CD14-positive monocyte (primary cell): ENCODE measurements around the gene VSTM4. TPM values are rescaled to one million over a fixed set of nuclear protein-coding genes. Genes with fewer than 3 reads are reported as not detected.

Experiments used
- DNase-seq, 3 donors: peaks; one replicate each; pipeline ENCODE4 v3.0.0-alpha.2; 2011 to 2022
- H2AFZ ChIP-seq: 2 replicates; pipeline ENCODE4 v1.6.0; 2012; ENCODE audit warnings: mild to moderate bottlenecking, low read depth, low read length, inconsistent platforms; ENCODE audit not compliant: insufficient read depth, poor library complexity, severe bottlenecking
- H3K27ac ChIP-seq, 2 donors: 1 replicate in 1 of 2; 2 replicates in 1 of 2; pipeline ENCODE4 v1.5.1; 2012 to 2013; ENCODE audit warnings: low read length in 2 of 2, control low read depth in 1 of 2, inconsistent platforms in 1 of 2, low read depth in 1 of 2, mild to moderate bottlenecking in 1 of 2
- H3K27me3 ChIP-seq, 2 donors: one replicate each; pipeline versions ENCODE4 v1.6.0 to v1.6.1; 2011 to 2013; ENCODE audit warnings: low read length in 2 of 2; ENCODE audit not compliant: control insufficient read depth in 2 of 2, insufficient read depth in 2 of 2
- H3K36me3 ChIP-seq, 2 donors: replicated peaks in 1 of 2; 1 replicate in 1 of 2; 2 replicates in 1 of 2; pipeline versions ENCODE4 v1.5.1 to v1.6.1; 2012 to 2013; ENCODE audit warnings: low read length in 2 of 2, control low read depth in 1 of 2, inconsistent platforms in 1 of 2, mild to moderate bottlenecking in 1 of 2; ENCODE audit not compliant: insufficient read depth in 2 of 2, control insufficient read depth in 1 of 2
- H3K4me1 ChIP-seq, 2 donors: 1 replicate in 1 of 2; 2 replicates in 1 of 2; pipeline versions ENCODE4 v1.5.1 to v1.6.1; 2012 to 2013; ENCODE audit warnings: low read length in 2 of 2, control low read depth in 1 of 2, inconsistent platforms in 1 of 2, mild to moderate bottlenecking in 1 of 2, moderate library complexity in 1 of 2; ENCODE audit not compliant: insufficient read depth in 2 of 2, control insufficient read depth in 1 of 2
- H3K4me2 ChIP-seq: replicated peaks from 2 replicates; pipeline ENCODE3; 2012; ENCODE audit warnings: low read length, moderate library complexity, mild to moderate bottlenecking; ENCODE audit not compliant: poor library complexity, severe bottlenecking; ENCODE audit errors: extremely low read depth
- H3K4me3 ChIP-seq, 3 experiments: fragments of 200-600 bp in 1 of 3; sonication (generic) in 1 of 3; replicated peaks in 1 of 3; 1 replicate in 2 of 3; 2 replicates in 1 of 3; pipeline ENCODE4 v1.5.1; 2011 to 2013; ENCODE audit warnings: low read length in 3 of 3, mild to moderate bottlenecking in 3 of 3, control low read depth in 2 of 3, low read depth in 2 of 3, inconsistent platforms in 1 of 3, moderate library complexity in 1 of 3
- H3K79me2 ChIP-seq: 2 replicates; pipeline ENCODE4 v1.6.0; 2012; ENCODE audit warnings: mild to moderate bottlenecking, control low read depth, inconsistent platforms, low read length, moderate library complexity; ENCODE audit not compliant: insufficient read depth
- H3K9ac ChIP-seq: 2 replicates; pipeline ENCODE4 v1.6.0; 2017; ENCODE audit warnings: low read length, mild to moderate bottlenecking; ENCODE audit not compliant: insufficient read depth, poor library complexity, severe bottlenecking
- H3K9me3 ChIP-seq, 2 donors: replicated peaks in 1 of 2; 1 replicate in 1 of 2; 2 replicates in 1 of 2; pipeline versions ENCODE4 v1.5.1 to v1.6.1; 2012 to 2013; ENCODE audit warnings: low read length in 2 of 2, control low read depth in 1 of 2; ENCODE audit not compliant: control insufficient read depth in 1 of 2, insufficient read depth in 1 of 2
- H4K20me1 ChIP-seq: 2 replicates; pipeline ENCODE4 v1.6.0; 2012; ENCODE audit warnings: mild to moderate bottlenecking, low read length, control low read depth, moderate library complexity; ENCODE audit not compliant: insufficient read depth
- H3K27ac Mint-ChIP-seq, 7 donors: one replicate each; pipeline ENCODE4 v1.8.0; 2020; ENCODE audit warnings: mild to moderate bottlenecking in 7 of 7, mixed read lengths in 7 of 7, moderate library complexity in 6 of 7, inconsistent platforms in 2 of 7
- H3K27me3 Mint-ChIP-seq, 3 donors: one replicate each; pipeline ENCODE4 v1.8.0; 2021 to 2022; ENCODE audit warnings: low read depth in 3 of 3, mild to moderate bottlenecking in 3 of 3, mixed read lengths in 3 of 3, moderate library complexity in 3 of 3, inconsistent platforms in 1 of 3
- H3K36me3 Mint-ChIP-seq, 2 donors: one replicate each; pipeline ENCODE4 v1.8.0; 2020; ENCODE audit warnings: mixed read lengths in 2 of 2, inconsistent platforms in 1 of 2, mild to moderate bottlenecking in 1 of 2
- H3K4me1 Mint-ChIP-seq: one replicate; pipeline ENCODE4 v1.8.0; 2020; ENCODE audit warnings: mild to moderate bottlenecking, mixed read lengths
- H3K4me3 Mint-ChIP-seq, 2 donors: one replicate each; pipeline ENCODE4 v1.8.0; 2020; ENCODE audit warnings: mild to moderate bottlenecking in 2 of 2, mixed read lengths in 2 of 2, moderate library complexity in 1 of 2
- H3K9me3 Mint-ChIP-seq, 7 donors: one replicate each; pipeline ENCODE4 v1.8.0; 2020 to 2022; ENCODE audit warnings: mixed read lengths in 7 of 7, mild to moderate bottlenecking in 6 of 7, moderate library complexity in 6 of 7, inconsistent platforms in 2 of 7
- CTCF ChIP-seq: fragments of 200-600 bp; IDR thresholded peaks from one replicate; pipeline ENCODE4 v1.8.0; 2022; ENCODE audit warnings: antibody characterized with exemption, mild to moderate bottlenecking
- WGBS: methylation state at CpG from one replicate; pipeline ENCODE4 v1.1.5; 2013; ENCODE audit warnings: missing lambda C conversion rate; ENCODE audit not compliant: insufficient coverage; 5-methylcytosine and 5-hydroxymethylcytosine counted together
- intact Hi-C, 2 donors: fragments of 100-400 bp; cut with micrococcal nuclease; formaldehyde crosslinking; loops; one replicate each; pipeline versions ENCODE4 v1.15.0 to v1.15.1; 2023
- polyA plus RNA-seq, 3 donors: library from polyadenylated mRNA; depleted of rRNA in 1 of 3; unstranded in 2 of 3; stranded (reverse) in 1 of 3; fragments of 300-500 nt in 2 of 3; fragments of >200 nt in 1 of 3; fragmentation: Illumina TruSeq in 2 of 3; gene quantifications; 1 replicate in 2 of 3; 2 replicates in 1 of 3; pipeline ENCODE4 v1.2.3, GENCODE V29; 2012 to 2021

The VSTM4 gene
- polyA plus RNA-seq, 3 donors: not detected

- H2AFZ ChIP-seq: no peak overlapping the region
- H3K4me3 ChIP-seq: no peak overlapping the region
- no peak overlapping the region for H3K27ac ChIP-seq
- no peaks in the 10 kb centered on the region for H3K36me3 ChIP-seq
- no peak overlapping the region for H3K4me2 ChIP-seq
- intact Hi-C loops: no loop called here
- H3K4me1 ChIP-seq: no peaks in the 10 kb centered on the region
- no peaks in the 10 kb centered on the region for H4K20me1 ChIP-seq
- Mint-ChIP-seq H3K4me3 (no peak overlapping the region), H3K4me1 (peaks cover 1% of the 10 kb centered on the region), H3K27ac (no peak overlapping the region), H3K9me3 (no peaks in the 10 kb centered on the region), H3K27me3 (peaks cover 1 to 5% (median 2%) of the 10 kb centered on the region in 3 donors), H3K36me3 (no peaks in the 10 kb centered on the region)
- no peaks in the 10 kb centered on the region for H3K9me3 ChIP-seq
- H3K79me2 ChIP-seq: no peaks in the 10 kb centered on the region
- H3K27me3 ChIP-seq: no peaks in the 10 kb centered on the region
- no CpG with 5 or more reads among the region's 2 CpGs for WGBS
- no peak overlapping the region for H3K9ac ChIP-seq
- TF ChIP-seq CTCF: no peak
- DNase-seq: no peak
These were observed 86.7 kb downstream of the VSTM4 start for GRCh38 chr10:49028639-49029038.

- no peak for DNase-seq
- no peak overlapping the region for H3K4me3 ChIP-seq
- intact Hi-C loops: no loop called here
- H3K4me2 ChIP-seq: no peak overlapping the region
- H3K4me3 Mint-ChIP-seq: no peak overlapping the region
- no peak for TF ChIP-seq CTCF
- H3K79me2 ChIP-seq: no peaks in the 10 kb centered on the region
- peaks cover 0 to 1% (median under 1%) of the 10 kb centered on the region in 7 donors for H3K9me3 Mint-ChIP-seq
- no peaks in the 10 kb centered on the region for H4K20me1 ChIP-seq
- no peak overlapping the region for H2AFZ ChIP-seq
- no peaks in the 10 kb centered on the region for H3K9me3 ChIP-seq
- peak overlapping the region in 1 of 7 donors; percentile 12 for H3K27ac Mint-ChIP-seq
- no peaks in the 10 kb centered on the region for H3K36me3 ChIP-seq
- H3K27ac ChIP-seq: no peak overlapping the region
- 84% methylated on average over 4 of the region's 7 CpGs for WGBS
- H3K4me1 Mint-ChIP-seq: peaks cover 2% of the 10 kb centered on the region
- no peaks in the 10 kb centered on the region for H3K27me3 ChIP-seq
- no peaks in the 10 kb centered on the region for H3K4me1 ChIP-seq
- peaks cover 0 to 5% (median 1%) of the 10 kb centered on the region in 3 donors for H3K27me3 Mint-ChIP-seq
- H3K36me3 Mint-ChIP-seq: no peaks in the 10 kb centered on the region
- no peak overlapping the region for H3K9ac ChIP-seq
These were observed 89.9 kb downstream of the VSTM4 start for GRCh38 chr10:49025347-49025983.
